Stomach smooth muscle (tissue), 2 donors: ENCODE results near the gene EXOC4.

Source experiments
- H3K27ac ChIP-seq: one replicate; pipeline ENCODE4 v1.7.0; 2013; ENCODE audit warnings: mild to moderate bottlenecking, low read length, inconsistent platforms
- H3K27me3 ChIP-seq, 2 donors: one replicate each; pipeline ENCODE4 v1.7.0; 2013; ENCODE audit warnings: low read length in 2 of 2; ENCODE audit not compliant: insufficient read depth in 2 of 2, control insufficient read depth in 1 of 2
- H3K36me3 ChIP-seq, 2 donors: one replicate each; pipeline ENCODE4 v1.7.0; 2013; ENCODE audit warnings: low read length in 2 of 2; ENCODE audit not compliant: control insufficient read depth in 2 of 2, insufficient read depth in 2 of 2
- H3K4me1 ChIP-seq: one replicate; pipeline ENCODE4 v1.7.0; 2013; ENCODE audit warnings: low read length; ENCODE audit not compliant: control insufficient read depth, insufficient read depth
- H3K4me3 ChIP-seq, 2 donors: one replicate each; pipeline ENCODE4 v1.7.0; 2013; ENCODE audit warnings: low read length in 2 of 2
- H3K9ac ChIP-seq, 2 donors: one replicate each; pipeline ENCODE4 v1.7.0; 2013; ENCODE audit warnings: low read length in 2 of 2, mild to moderate bottlenecking in 1 of 2
- H3K9me3 ChIP-seq, 2 donors: one replicate each; pipeline ENCODE4 v1.7.0; 2013; ENCODE audit warnings: low read length in 2 of 2; ENCODE audit not compliant: control insufficient read depth in 2 of 2
- donor health status: healthy.
- donor health status: Pancreatic carcinoma.

Gene EXOC4

GRCh38 chr7:133545618-133546017 lies 292.7 kb downstream of the EXOC4 start:
- Histone ChIP-seq H3K27me3 (no peaks in the 10 kb centered on the region), H3K9ac (no peak overlapping the region), H3K27ac (no peak overlapping the region), H3K4me3 (no peak overlapping the region), H3K4me1 (no peaks in the 10 kb centered on the region), H3K36me3 (no peaks in the 10 kb centered on the region), H3K9me3 (no peaks in the 10 kb centered on the region)

DNA sequence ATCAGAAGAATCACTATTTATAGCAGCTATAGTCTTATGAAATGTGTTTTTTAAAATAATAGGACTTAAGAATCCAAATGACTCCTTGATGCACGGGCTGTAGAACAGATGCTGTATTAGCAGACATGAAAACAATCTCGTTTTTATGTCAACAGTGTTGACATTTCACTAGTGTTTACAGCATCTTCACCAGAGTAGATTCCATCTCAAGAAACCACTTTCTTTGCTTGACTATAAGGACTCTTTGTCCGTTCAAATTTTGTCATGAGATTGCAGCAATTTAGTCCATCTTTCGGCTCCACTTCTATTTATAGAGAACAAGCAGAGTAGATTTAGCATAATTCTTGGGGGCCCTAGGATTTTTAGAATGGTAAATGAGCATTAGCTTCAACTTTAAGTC lies 295.1 kb downstream of the EXOC4 start:
- H3K9ac ChIP-seq, result no peak overlapping the region

DNA sequence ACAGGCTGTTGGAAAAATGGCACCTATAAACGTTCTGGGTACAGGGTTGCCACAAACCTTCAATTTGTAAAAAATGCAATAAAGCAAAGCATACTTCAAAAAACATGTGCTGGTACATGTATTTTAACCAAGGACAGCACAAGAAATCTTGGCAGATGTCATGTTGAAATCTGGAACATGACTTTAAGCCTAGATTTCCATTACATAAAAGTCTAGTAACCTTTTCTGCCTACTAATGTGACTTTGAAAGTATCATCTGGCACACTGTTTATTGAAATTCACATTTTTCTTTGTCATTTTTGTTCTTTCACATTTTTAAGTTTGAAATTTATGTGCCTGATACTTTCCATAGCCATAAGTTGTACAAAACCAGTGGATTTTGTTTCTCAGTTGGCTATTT lies 296.8 kb downstream of the EXOC4 start:
- H3K9ac ChIP-seq, result no peak overlapping the region
- H3K27me3 ChIP-seq, result no peaks in the 10 kb centered on the region
- no peaks in the 10 kb centered on the region for H3K4me1 ChIP-seq
- no peaks in the 10 kb centered on the region for H3K36me3 ChIP-seq
- no peak overlapping the region for H3K27ac ChIP-seq
- no peak overlapping the region for H3K4me3 ChIP-seq
- no peaks in the 10 kb centered on the region for H3K9me3 ChIP-seq

More for the DNA sequence above, 295.1 kb downstream of the EXOC4 start:
- Histone ChIP-seq H3K4me3 (no peak overlapping the region), H3K36me3 (no peaks in the 10 kb centered on the region), H3K27ac (no peak overlapping the region), H3K4me1 (no peaks in the 10 kb centered on the region), H3K27me3 (no peaks in the 10 kb centered on the region), H3K9me3 (no peaks in the 10 kb centered on the region)

DNA sequence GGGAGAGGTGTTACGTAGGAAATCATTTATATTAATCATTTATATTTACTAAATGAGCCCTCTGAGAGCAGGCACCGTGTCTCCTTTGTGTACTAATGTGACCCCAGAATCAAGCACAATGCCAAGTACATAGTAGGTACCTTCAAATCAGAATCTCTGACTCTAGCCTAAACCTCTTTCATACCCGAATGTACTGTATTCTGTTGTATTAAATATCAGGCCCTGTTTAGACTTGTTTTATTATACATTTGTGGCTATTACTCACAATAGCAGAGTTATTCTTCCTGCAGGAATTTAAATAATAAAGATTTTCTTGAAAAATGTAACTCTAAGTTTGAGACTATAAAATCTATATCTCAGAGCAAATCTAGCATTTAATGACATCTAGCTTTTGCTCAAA lies 297.3 kb downstream of the EXOC4 start:
- no peaks in the 10 kb centered on the region for H3K36me3 ChIP-seq

GRCh38 chr7:133550811-133551210 lies 297.9 kb downstream of the EXOC4 start:
- Histone ChIP-seq H3K36me3 (no peaks in the 10 kb centered on the region), H3K4me3 (no peak overlapping the region), H3K9me3 (no peaks in the 10 kb centered on the region), H3K4me1 (no peaks in the 10 kb centered on the region), H3K9ac (no peak overlapping the region), H3K27ac (no peak overlapping the region), H3K27me3 (no peaks in the 10 kb centered on the region)

More for the DNA sequence above, 297.3 kb downstream of the EXOC4 start:
- H3K4me1 ChIP-seq, result no peaks in the 10 kb centered on the region
- no peak overlapping the region for H3K27ac ChIP-seq
- no peak overlapping the region for H3K9ac ChIP-seq
- H3K4me3 ChIP-seq, result no peak overlapping the region
- H3K27me3 ChIP-seq, result no peaks in the 10 kb centered on the region
- no peaks in the 10 kb centered on the region for H3K9me3 ChIP-seq

DNA sequence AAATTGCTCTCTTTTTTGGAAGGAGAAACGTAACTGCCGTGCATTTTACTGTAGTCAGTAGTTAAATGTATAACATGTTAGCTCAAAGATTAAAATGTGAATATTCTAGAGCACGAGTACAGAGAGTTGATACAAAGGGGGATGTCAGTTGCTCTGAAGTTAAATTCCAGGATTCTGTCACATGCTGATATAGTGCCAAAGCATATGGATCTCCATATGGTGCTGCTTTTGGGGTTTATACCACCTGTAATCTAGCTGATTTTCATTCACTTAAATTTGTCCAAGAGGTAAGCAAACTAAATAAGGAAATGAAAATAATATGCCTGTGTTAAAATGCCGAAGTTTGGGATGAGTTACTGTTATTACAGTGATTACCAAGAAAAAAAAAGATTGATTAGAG lies 298.6 kb downstream of the EXOC4 start:
- Histone ChIP-seq H3K9ac (no peak overlapping the region), H3K4me1 (no peaks in the 10 kb centered on the region), H3K9me3 (no peaks in the 10 kb centered on the region)

DNA sequence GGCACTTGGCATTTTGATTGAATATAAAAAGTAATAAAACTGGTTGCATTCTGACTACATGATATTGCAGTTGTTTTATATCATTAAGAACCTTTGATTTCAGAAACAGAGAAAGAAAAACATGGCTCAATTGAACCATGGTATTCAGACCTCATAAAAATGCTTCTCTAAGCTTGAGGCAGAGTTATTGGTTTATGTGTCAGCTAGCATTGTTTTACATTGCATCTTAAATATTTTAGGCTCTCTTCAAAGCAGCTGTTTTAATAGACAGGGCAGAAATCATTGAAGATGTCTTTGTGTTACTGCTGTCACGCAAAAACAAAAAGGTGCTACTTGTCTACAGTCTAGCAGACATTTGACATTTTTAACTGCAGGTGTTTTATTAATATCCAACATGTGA lies 299.2 kb downstream of the EXOC4 start:
- H3K4me3 ChIP-seq, result no peak overlapping the region
- H3K9ac ChIP-seq, result no peak overlapping the region
- no peaks in the 10 kb centered on the region for H3K36me3 ChIP-seq
- H3K27me3 ChIP-seq, result no peaks in the 10 kb centered on the region
- H3K9me3 ChIP-seq, result no peaks in the 10 kb centered on the region
- H3K4me1 ChIP-seq, result no peaks in the 10 kb centered on the region
- H3K27ac ChIP-seq, result no peak overlapping the region

More for the DNA sequence above, 298.6 kb downstream of the EXOC4 start:
- Histone ChIP-seq H3K27me3 (no peaks in the 10 kb centered on the region), H3K4me3 (no peak overlapping the region), H3K36me3 (no peaks in the 10 kb centered on the region), H3K27ac (no peak overlapping the region)

- no peak overlapping the region for H3K9ac ChIP-seq
- H3K27me3 ChIP-seq, result no peaks in the 10 kb centered on the region
- H3K9me3 ChIP-seq, result no peaks in the 10 kb centered on the region
- no peak overlapping the region for H3K27ac ChIP-seq
- H3K4me1 ChIP-seq, result no peaks in the 10 kb centered on the region
- H3K4me3 ChIP-seq, result no peak overlapping the region
- H3K36me3 ChIP-seq, result no peaks in the 10 kb centered on the region
Measured at GRCh38 chr7:133554330-133554729, 301.5 kb downstream of the EXOC4 start.

DNA sequence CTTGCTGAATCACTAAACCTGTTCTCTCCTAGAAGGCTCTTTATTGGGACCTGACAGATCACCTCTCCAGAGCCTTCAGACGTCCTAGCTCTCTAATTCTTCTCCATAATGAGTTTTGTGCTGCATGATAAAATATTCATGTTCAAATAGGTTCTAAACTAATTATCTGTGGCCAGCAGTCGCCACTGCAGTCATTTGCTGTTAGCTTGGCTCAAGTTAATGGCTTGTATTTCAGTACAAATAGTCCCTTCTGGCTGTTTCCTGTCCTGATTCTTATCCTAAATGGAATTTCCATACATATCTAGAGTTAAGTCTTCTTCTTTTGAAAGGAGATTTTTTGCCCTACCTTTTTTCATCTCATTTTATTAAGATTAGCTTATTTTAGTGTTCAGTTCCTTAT lies 303.2 kb downstream of the EXOC4 start:
- Histone ChIP-seq H3K9ac (no peak overlapping the region), H3K36me3 (no peaks in the 10 kb centered on the region), H3K4me1 (no peaks in the 10 kb centered on the region), H3K27me3 (no peaks in the 10 kb centered on the region), H3K4me3 (no peak overlapping the region), H3K9me3 (no peaks in the 10 kb centered on the region), H3K27ac (no peak overlapping the region)

GRCh38 chr7:133556553-133556952 lies 303.7 kb downstream of the EXOC4 start:
- no peak overlapping the region for H3K9ac ChIP-seq
- no peaks in the 10 kb centered on the region for H3K4me1 ChIP-seq
- no peaks in the 10 kb centered on the region for H3K36me3 ChIP-seq
- no peak overlapping the region for H3K4me3 ChIP-seq
- no peak overlapping the region for H3K27ac ChIP-seq
- H3K27me3 ChIP-seq, result no peaks in the 10 kb centered on the region
- H3K9me3 ChIP-seq, result no peaks in the 10 kb centered on the region

GRCh38 chr7:133560900-133561299 lies 308.0 kb downstream of the EXOC4 start:
- Histone ChIP-seq H3K9ac (no peak overlapping the region), H3K27ac (no peak overlapping the region), H3K4me3 (no peak overlapping the region), H3K27me3 (no peaks in the 10 kb centered on the region), H3K4me1 (no peaks in the 10 kb centered on the region), H3K9me3 (no peaks in the 10 kb centered on the region), H3K36me3 (no peaks in the 10 kb centered on the region)
